ENCODE measurements around the gene EPN3. TPM values are rescaled to one million over a fixed set of nuclear protein-coding genes. Genes with fewer than 3 reads are reported as not detected.
A peak's percentile ranks its signal among the peaks of the same experiment; 100 is the strongest.

The EPN3 gene
- total RNA-seq, 4 donors from 2014 or later = 0.30 to 41.1 TPM; not detected in 2

DNA sequence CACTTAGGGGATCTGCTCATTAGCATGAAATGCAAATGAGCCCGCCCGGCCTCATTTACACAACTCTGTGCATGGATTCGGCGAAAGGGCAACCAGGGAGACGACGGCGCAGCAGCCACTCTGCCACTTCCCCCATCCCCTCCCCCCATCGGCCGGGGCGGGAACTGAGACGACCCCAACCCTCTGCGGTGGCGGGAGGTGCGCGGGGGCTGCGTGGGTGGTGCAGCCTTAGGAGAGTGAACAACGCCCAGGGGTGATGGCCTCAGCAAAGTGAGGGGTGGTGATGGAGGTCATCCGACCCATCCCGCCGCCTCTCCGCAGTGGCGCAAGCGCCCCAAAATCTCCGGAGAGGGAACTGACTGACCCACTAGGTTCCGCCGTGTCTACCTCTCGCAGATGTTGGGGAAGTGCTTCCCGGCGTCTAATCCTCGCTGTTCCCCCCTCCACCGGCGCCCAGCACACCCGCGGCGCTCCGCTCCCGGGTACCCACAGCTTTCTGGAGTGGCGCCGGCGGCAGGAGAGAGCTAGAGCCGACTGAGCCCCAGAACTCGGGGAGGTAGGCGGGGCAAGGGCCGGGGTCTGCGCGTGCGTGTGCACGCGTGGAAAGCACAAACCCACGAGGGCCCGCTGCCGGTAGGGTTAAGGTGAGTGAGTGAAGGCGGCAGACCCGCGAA is 26.5 kb downstream of the EPN3 start:
- Histone ChIP-seq H3K27ac (peak overlapping the region; percentile 30 to 42), H3K27me3 (peaks cover 0 to 12% of the 10 kb centered on the region in 2 donors), H3K36me3 (no peaks in the 10 kb centered on the region), H3K4me3 (peak overlapping the region; percentile 0 to 48), H3K9me3 (no peaks in the 10 kb centered on the region), H3K4me1 (peaks cover 0 to 34% of the 10 kb centered on the region in 2 donors)
- TF ChIP-seq, protein P1, sequence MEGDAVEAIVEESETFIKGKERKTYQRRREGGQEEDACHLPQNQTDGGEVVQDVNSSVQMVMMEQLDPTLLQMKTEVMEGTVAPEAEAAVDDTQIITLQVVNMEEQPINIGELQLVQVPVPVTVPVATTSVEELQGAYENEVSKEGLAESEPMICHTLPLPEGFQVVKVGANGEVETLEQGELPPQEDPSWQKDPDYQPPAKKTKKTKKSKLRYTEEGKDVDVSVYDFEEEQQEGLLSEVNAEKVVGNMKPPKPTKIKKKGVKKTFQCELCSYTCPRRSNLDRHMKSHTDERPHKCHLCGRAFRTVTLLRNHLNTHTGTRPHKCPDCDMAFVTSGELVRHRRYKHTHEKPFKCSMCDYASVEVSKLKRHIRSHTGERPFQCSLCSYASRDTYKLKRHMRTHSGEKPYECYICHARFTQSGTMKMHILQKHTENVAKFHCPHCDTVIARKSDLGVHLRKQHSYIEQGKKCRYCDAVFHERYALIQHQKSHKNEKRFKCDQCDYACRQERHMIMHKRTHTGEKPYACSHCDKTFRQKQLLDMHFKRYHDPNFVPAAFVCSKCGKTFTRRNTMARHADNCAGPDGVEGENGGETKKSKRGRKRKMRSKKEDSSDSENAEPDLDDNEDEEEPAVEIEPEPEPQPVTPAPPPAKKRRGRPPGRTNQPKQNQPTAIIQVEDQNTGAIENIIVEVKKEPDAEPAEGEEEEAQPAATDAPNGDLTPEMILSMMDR (IDR thresholded peaks at IDR 0.05) = no peak
- no peak for TF ChIP-seq POLR2A (IDR thresholded peaks at IDR 0.05)
- peak in 1 of 2 donors; percentile 41 for DNase-seq
- intact Hi-C loops (cut with DNase I; ENCODE audit: low total_unique reads) = no loop called here

DNA sequence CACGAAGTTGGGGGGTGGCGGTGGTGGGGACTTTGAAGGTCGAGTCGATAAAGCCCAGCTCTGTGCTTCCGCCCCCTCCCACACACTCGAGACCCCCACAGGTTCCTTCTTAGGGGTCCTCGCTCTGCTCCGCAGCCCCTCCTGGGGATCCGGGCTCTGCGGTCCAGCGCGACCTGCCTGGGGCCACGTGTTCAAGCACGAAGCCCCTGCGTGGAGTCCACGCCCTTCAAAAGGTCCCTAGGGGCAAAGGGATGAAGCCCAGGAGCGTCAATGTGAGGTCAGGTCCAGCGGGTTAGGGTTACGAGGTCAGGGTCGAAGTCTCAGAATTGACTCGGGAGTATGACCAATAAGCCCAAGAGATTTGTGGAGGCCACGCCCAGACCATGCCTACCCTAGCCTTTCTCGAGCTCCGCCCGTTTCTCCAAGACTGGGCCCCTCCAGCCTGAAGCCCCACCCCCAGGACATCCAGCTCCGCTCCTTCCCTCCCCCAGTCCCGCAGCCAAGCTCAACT is 27.2 kb downstream of the EPN3 start:
- DNase-seq = peak; percentile 75 to 79
- intact Hi-C loops (cut with DNase I; ENCODE audit: low total_unique reads) = no loop called here
- Histone ChIP-seq H3K36me3 (no peaks in the 10 kb centered on the region), H3K27me3 (peaks cover 0 to 12% of the 10 kb centered on the region in 2 donors), H3K27ac (peak overlapping the region in 1 of 2 donors; percentile 43), H3K4me3 (peak overlapping the region; percentile 31 to 48), H3K9me3 (no peaks in the 10 kb centered on the region), H3K4me1 (peaks cover 0 to 38% of the 10 kb centered on the region in 2 donors)
- TF ChIP-seq POLR2A (IDR thresholded peaks at IDR 0.05) = no peak
- TF ChIP-seq, protein P1 (IDR thresholded peaks at IDR 0.05) = no peak

DNA sequence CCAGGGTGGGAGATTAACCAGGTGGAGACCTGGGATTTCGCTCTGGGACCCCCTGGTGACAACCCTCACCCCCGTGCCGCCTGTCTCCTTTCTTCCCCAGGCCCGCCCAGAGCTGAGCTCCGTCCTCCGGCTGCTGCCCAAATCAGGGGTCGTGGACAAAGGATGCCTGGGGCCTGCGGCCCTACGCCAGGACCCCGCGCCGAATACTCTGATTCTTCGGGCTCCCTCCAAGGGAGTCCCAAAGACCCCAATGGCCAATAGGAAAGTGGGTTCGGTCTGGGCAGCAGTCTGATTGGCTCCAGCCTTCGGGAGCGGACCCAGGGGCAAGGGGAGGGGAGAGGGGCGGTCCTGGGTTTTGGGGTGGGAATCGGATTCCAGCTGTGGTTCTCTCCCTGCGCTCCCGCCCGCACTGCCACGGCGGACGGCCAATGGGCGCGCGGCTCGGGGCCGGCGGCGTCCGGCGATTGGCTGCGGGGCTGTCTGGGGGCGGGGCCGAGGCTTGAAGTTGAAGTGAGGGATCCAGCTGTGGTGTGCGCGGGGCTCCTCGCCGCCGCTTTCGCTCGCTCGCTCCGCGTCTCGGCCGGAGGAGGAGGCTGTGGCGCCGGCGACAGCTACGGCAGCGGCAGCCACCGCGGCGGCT is 27.8 kb downstream of the EPN3 start, which contains the start of gene CACNA1G:
CACNA1G (plus strand) TSS at position 531 of the 640 bp plus-strand sequence. CDS start 745 bp downstream, outside the sequence.
- intact Hi-C loops (cut with DNase I; ENCODE audit: low total_unique reads) = no loop called here

DNA sequence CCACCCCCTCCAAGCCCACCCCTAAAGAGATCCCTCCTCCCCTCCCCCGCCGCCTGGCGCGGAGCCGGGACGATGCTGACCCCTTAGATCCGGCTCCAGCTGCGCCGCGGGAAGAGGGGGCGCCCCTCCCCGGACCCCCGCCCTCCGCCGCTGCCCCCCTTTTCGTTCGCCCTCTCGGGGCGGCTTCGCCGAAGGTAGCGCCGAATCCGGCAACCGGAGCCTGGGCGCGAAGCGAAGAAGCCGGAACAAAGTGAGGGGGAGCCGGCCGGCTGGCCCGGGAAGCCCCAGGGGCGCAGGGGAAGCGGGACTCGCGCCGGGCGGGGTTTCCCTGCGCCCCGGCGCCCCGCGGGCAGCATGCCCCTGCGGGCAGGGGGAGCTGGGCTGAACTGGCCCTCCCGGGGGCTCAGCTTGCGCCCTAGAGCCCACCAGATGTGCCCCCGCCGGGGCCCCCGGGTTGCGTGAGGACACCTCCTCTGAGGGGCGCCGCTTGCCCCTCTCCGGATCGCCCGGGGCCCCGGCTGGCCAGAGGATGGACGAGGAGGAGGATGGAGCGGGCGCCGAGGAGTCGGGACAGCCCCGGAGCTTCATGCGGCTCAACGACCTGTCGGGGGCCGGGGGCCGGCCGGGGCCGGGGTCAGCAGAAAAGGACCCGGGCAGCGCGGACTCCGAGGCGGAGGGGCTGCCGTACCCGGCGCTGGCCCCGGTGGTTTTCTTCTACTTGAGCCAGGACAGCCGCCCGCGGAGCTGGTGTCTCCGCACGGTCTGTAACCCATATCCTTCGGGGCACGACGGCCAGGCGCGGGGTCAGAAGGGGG is 28.6 kb downstream of the EPN3 start:
- Histone ChIP-seq H3K4me1 (peaks cover 0 to 44% of the 10 kb centered on the region in 2 donors), H3K9me3 (no peaks in the 10 kb centered on the region), H3K27me3 (peaks cover 0 to 12% of the 10 kb centered on the region in 2 donors), H3K36me3 (no peaks in the 10 kb centered on the region), H3K4me3 (peak overlapping the region; percentile 32 to 48), H3K27ac (peak overlapping the region; percentile 7 to 9)
- no peak for TF ChIP-seq POLR2A (IDR thresholded peaks at IDR 0.05)
- TF ChIP-seq, protein P1 (IDR thresholded peaks at IDR 0.05) = no peak
- intact Hi-C loops (cut with DNase I; ENCODE audit: low total_unique reads) = no loop called here
- DNase-seq = peak in 1 of 2 donors; percentile 53

More for the DNA sequence above, 27.8 kb downstream of the EPN3 start, which contains the start of gene CACNA1G:
- peaks cover 0 to 42% of the 10 kb centered on the region in 2 donors for H3K4me1 ChIP-seq
- peak within 1 kb of the TSS; percentile 32 to 48 for H3K4me3 ChIP-seq
- DNase-seq = peak; percentile 88 to 95
- no peaks in the 10 kb centered on the region for H3K36me3 ChIP-seq
- TF ChIP-seq, protein P1 (IDR thresholded peaks at IDR 0.05) = no peak
- TF ChIP-seq POLR2A (IDR thresholded peaks at IDR 0.05) = peak; percentile 34 to 79
- H3K27ac ChIP-seq = peak within 1 kb of the TSS; percentile 37 to 43
- no peaks in the 10 kb centered on the region for H3K9me3 ChIP-seq
- peaks cover 0 to 12% of the 10 kb centered on the region in 2 donors for H3K27me3 ChIP-seq

All from uterus (tissue), 4 donors.